ENCODE data around the gene GAK. TPM values are rescaled to one million over a fixed set of nuclear protein-coding genes. Genes with fewer than 3 reads are reported as not detected.

Gene GAK
- total RNA-seq, 6 experiments from 2014 or later: 53.2 to 85.0 (median 64.5) TPM

- DNase-seq (no peak), ATAC-seq (no peak)
- Histone ChIP-seq H3K4me1 (no peaks in the 10 kb centered on the region), H3K9me3 (no peaks in the 10 kb centered on the region), H3K27me3 (no peaks in the 10 kb centered on the region), H3K4me3 (no peak overlapping the region), H3K36me3 (peaks cover 0 to 39% (median 0%) of the 10 kb centered on the region in 4 donors), H3K27ac (no peak overlapping the region)
- intact Hi-C loops (cut with DNase I): no loop called here
- no peak for TF ChIP-seq CTCF (IDR thresholded peaks at IDR 0.05)
- no peak for TF ChIP-seq POLR2A (IDR thresholded peaks at IDR 0.05)
- 96% methylated on average over 52 of the region's 63 CpGs for WGBS (ENCODE audit: insufficient coverage, low coverage, low lambda C conversion rate, missing lambda C conversion rate)
These were observed 44.9 kb downstream of the GAK start for GRCh38 chr4:887034-887763.

GRCh38 chr4:886244-886643 lies 45.9 kb downstream of the GAK start:
- ATAC-seq (no peak), DNase-seq (no peak)
- TF ChIP-seq POLR2A (IDR thresholded peaks at IDR 0.05): no peak
- TF ChIP-seq CTCF (IDR thresholded peaks at IDR 0.05): no peak
- intact Hi-C loops (cut with DNase I): no loop called here
- Histone ChIP-seq H3K9me3 (no peaks in the 10 kb centered on the region), H3K4me1 (no peaks in the 10 kb centered on the region), H3K4me3 (no peak overlapping the region), H3K27ac (no peak overlapping the region), H3K36me3 (peaks cover 0 to 48% (median 3%) of the 10 kb centered on the region in 4 donors), H3K27me3 (no peaks in the 10 kb centered on the region)
- WGBS (ENCODE audit: insufficient coverage, low coverage, low lambda C conversion rate, missing lambda C conversion rate): 96% methylated on average over 3 of the region's 9 CpGs

GRCh38 chr4:885353-885752 lies 46.8 kb downstream of the GAK start:
- DNase-seq (no peak), ATAC-seq (no peak)
- intact Hi-C loops (cut with DNase I): no loop called here
- Histone ChIP-seq H3K27ac (no peak overlapping the region), H3K27me3 (no peaks in the 10 kb centered on the region), H3K36me3 (peaks cover 0 to 52% (median 3%) of the 10 kb centered on the region in 4 donors), H3K9me3 (no peaks in the 10 kb centered on the region), H3K4me1 (no peaks in the 10 kb centered on the region), H3K4me3 (no peak overlapping the region)
- TF ChIP-seq POLR2A (IDR thresholded peaks at IDR 0.05): no peak
- no peak for TF ChIP-seq CTCF (IDR thresholded peaks at IDR 0.05)
- 92% methylated on average over 2 of the region's 10 CpGs for WGBS (ENCODE audit: insufficient coverage, low coverage, low lambda C conversion rate, missing lambda C conversion rate)

- ATAC-seq (no peak), DNase-seq (no peak)
- intact Hi-C loops (cut with DNase I): no loop called here
- Histone ChIP-seq H3K36me3 (peaks cover 0 to 50% (median 5%) of the 10 kb centered on the region in 4 donors), H3K27ac (no peak overlapping the region), H3K9me3 (no peaks in the 10 kb centered on the region), H3K4me3 (no peak overlapping the region), H3K4me1 (no peaks in the 10 kb centered on the region), H3K27me3 (no peaks in the 10 kb centered on the region)
- TF ChIP-seq CTCF (IDR thresholded peaks at IDR 0.05) (no peak), POLR2A (IDR thresholded peaks at IDR 0.05) (no peak)
- 88% methylated on average over 20 of the region's 24 CpGs for WGBS (ENCODE audit: insufficient coverage, low coverage, low lambda C conversion rate, missing lambda C conversion rate)
These were observed 47.2 kb downstream of the GAK start for GRCh38 chr4:884896-885295.

Measured in right lobe of liver (tissue), 6 donors.